OCI-LY1 (cell line): Measurements from ENCODE around the gene KRT20.

Source experiments
- H2AFZ ChIP-seq: fragments of 200-600 bp; sonication (generic), shearing (Covaris generic); 2 replicates; pipeline ENCODE4 v1.6.0; 2014; ENCODE audit warnings: antibody characterized with exemption, mild to moderate bottlenecking, low read length
- H3F3A ChIP-seq: fragments of 200-600 bp; sonication (generic), shearing (Covaris generic); 2 replicates; pipeline ENCODE4 v1.6.0; 2014; ENCODE audit warnings: mild to moderate bottlenecking, antibody characterized with exemption, low read length, moderate library complexity; ENCODE audit not compliant: insufficient read depth
- H3K27ac ChIP-seq: fragments of 200-600 bp; sonication (generic); 2 replicates; pipeline ENCODE4 v1.5.1; 2014; ENCODE audit warnings: low read length, mixed run types, mild to moderate bottlenecking, low read depth; ENCODE audit not compliant: poor library complexity, severe bottlenecking
- H3K27me3 ChIP-seq: fragments of 200-600 bp; sonication (generic); 2 replicates; pipeline ENCODE4 v1.6.0; 2014; ENCODE audit warnings: antibody characterized with exemption, mild to moderate bottlenecking, low read length, moderate library complexity; ENCODE audit not compliant: insufficient read depth
- H3K36me3 ChIP-seq: fragments of 200-600 bp; sonication (generic); 2 replicates; pipeline ENCODE4 v1.6.1; 2014; ENCODE audit warnings: mild to moderate bottlenecking, antibody characterized with exemption, low read length, moderate library complexity, mixed read lengths; ENCODE audit not compliant: insufficient read depth
- H3K4me1 ChIP-seq: fragments of 200-600 bp; sonication (generic); 2 replicates; pipeline ENCODE4 v1.5.1; 2014; ENCODE audit warnings: mild to moderate bottlenecking, low read length, moderate library complexity; ENCODE audit not compliant: insufficient read depth, severe bottlenecking
- H3K4me2 ChIP-seq: fragments of 200-600 bp; sonication (generic), shearing (Covaris generic); 2 replicates; pipeline ENCODE4 v1.6.1; 2014; ENCODE audit warnings: low read length
- H3K4me3 ChIP-seq: fragments of 200-600 bp; sonication (generic); 2 replicates; pipeline ENCODE4 v1.5.1; 2014; ENCODE audit warnings: low read length, low read depth, mild to moderate bottlenecking, mixed read lengths; ENCODE audit not compliant: poor library complexity, severe bottlenecking
- H3K79me2 ChIP-seq: fragments of 200-600 bp; shearing (Covaris generic); 2 replicates; pipeline ENCODE4 v1.6.1; 2016; ENCODE audit warnings: mixed run types, low read length, mixed read lengths; ENCODE audit not compliant: insufficient read depth
- H3K9ac ChIP-seq: fragments of 200-600 bp; sonication (generic), shearing (Covaris generic); 2 replicates; pipeline ENCODE4 v1.6.1; 2014; ENCODE audit warnings: mild to moderate bottlenecking, low read length, mixed read lengths
- H3K9me2 ChIP-seq: fragments of 200-600 bp; sonication (generic), shearing (Covaris generic); 2 replicates; pipeline ENCODE4 v1.6.1; 2014; ENCODE audit warnings: low read depth, mild to moderate bottlenecking, low read length, mixed read lengths
- H3K9me3 ChIP-seq: fragments of 200-600 bp; shearing (Covaris generic); 2 replicates; pipeline ENCODE4 v1.6.1; 2014; ENCODE audit warnings: low read length, mixed read lengths
- H4K20me1 ChIP-seq: fragments of 200-600 bp; sonication (generic), shearing (Covaris generic); 2 replicates; pipeline ENCODE4 v1.6.0; 2016; ENCODE audit warnings: mild to moderate bottlenecking, low read length; ENCODE audit not compliant: insufficient read depth
- CTCF ChIP-seq: fragments of 200-600 bp; sonication (generic), shearing (Covaris generic); IDR thresholded peaks from 2 replicates; pipeline ENCODE4 v1.5.1; 2017; ENCODE audit warnings: mild to moderate bottlenecking, antibody characterized with exemption, low read length, moderate library complexity, mixed read lengths
- EZH2 ChIP-seq: fragments of 200-600 bp; sonication (generic), shearing (Covaris generic); IDR thresholded peaks from 2 replicates; pipeline ENCODE4 v1.8.0; 2017; ENCODE audit warnings: borderline replicate concordance, mixed run types, mild to moderate bottlenecking, antibody characterized with exemption, low read length, moderate library complexity, mixed read lengths

KRT20 gene

GRCh38 chr17:40895106-40895730 is 10.2 kb upstream of the KRT20 start:
- H3K9ac ChIP-seq, result no peak overlapping the region

GRCh38 chr17:40888196-40888720 is 3.2 kb upstream of the KRT20 start:
- Histone ChIP-seq H3K9me2 (no peaks in the 10 kb centered on the region), H3K9ac (no peak overlapping the region), H3K36me3 (no peaks in the 10 kb centered on the region), H3K79me2 (no peaks in the 10 kb centered on the region), H3K4me2 (no peak overlapping the region), H3K27ac (no peak overlapping the region), H3K4me1 (no peaks in the 10 kb centered on the region), H3K4me3 (no peak overlapping the region), H2AFZ (no peak overlapping the region), H4K20me1 (no peaks in the 10 kb centered on the region), H3K9me3 (no peaks in the 10 kb centered on the region), H3K27me3 (peaks cover 4% of the 10 kb centered on the region; the same call in 1 of the 2 replicates), H3F3A (no peaks in the 10 kb centered on the region)
- TF ChIP-seq EZH2 (no peak), CTCF (no peak)

More at GRCh38 chr17:40895106-40895730, 10.2 kb upstream of the KRT20 start:
- H3K27me3 ChIP-seq, result peaks cover 6% of the 10 kb centered on the region; the same call in 1 of the 2 replicates
- no peaks in the 10 kb centered on the region for H3K79me2 ChIP-seq
- no peaks in the 10 kb centered on the region for H4K20me1 ChIP-seq
- no peak overlapping the region for H2AFZ ChIP-seq
- no peaks in the 10 kb centered on the region for H3K9me3 ChIP-seq
- no peak overlapping the region for H3K4me3 ChIP-seq
- no peaks in the 10 kb centered on the region for H3F3A ChIP-seq
- no peak overlapping the region for H3K27ac ChIP-seq
- no peak for TF ChIP-seq CTCF
- no peak for TF ChIP-seq EZH2
- no peaks in the 10 kb centered on the region for H3K4me1 ChIP-seq
- no peaks in the 10 kb centered on the region for H3K9me2 ChIP-seq
- H3K36me3 ChIP-seq, result no peaks in the 10 kb centered on the region
- H3K4me2 ChIP-seq, result no peak overlapping the region

GRCh38 chr17:40886090-40886489 is 1.0 kb upstream of the KRT20 start:
- Histone ChIP-seq H2AFZ (no peak overlapping the region), H3K9me2 (no peaks in the 10 kb centered on the region), H3F3A (no peaks in the 10 kb centered on the region), H3K4me3 (no peak overlapping the region), H3K4me1 (no peaks in the 10 kb centered on the region), H3K4me2 (no peak overlapping the region), H3K79me2 (no peaks in the 10 kb centered on the region), H3K36me3 (no peaks in the 10 kb centered on the region), H3K27ac (no peak overlapping the region), H3K9me3 (no peaks in the 10 kb centered on the region), H4K20me1 (no peaks in the 10 kb centered on the region), H3K9ac (no peak overlapping the region), H3K27me3 (peaks cover 5% of the 10 kb centered on the region; the same call in 1 of the 2 replicates)
- TF ChIP-seq EZH2 (no peak), CTCF (no peak)
